Caco-2 (cell line): ENCODE results near the gene VPS52. TPM values are rescaled to one million over a fixed set of nuclear protein-coding genes. Genes with fewer than 3 reads are reported as not detected.

Source experiments
- BruUV-seq: library from RNA; stranded (reverse); fragments of 400-500 nt; replicated peaks from 2 replicates; lab custom pipeline; 2021; lab: Mats Ljungman, UMichigan
- CTCF ChIA-PET: fragments of 300-600 bp; sonication (Branson Sonifier 250); formaldehyde crosslinking; loops from one replicate; lab custom pipeline; 2022; ENCODE audit warnings: antibody characterized with exemption; lab: Charles Lee
- POLR2A ChIA-PET: fragments of 300-600 bp; sonication (Branson Sonifier 250); formaldehyde crosslinking; loops from one replicate; lab custom pipeline; 2022; ENCODE audit warnings: antibody characterized with exemption; lab: Charles Lee
- DNase-seq, 2 experiments: peaks; one replicate each; pipeline versions ENCODE4 v3.0.0 to v3.0.0-alpha.2; 2020 to 2022
- H3K27me3 ChIP-seq: replicated peaks from 2 replicates; pipeline ENCODE4 v1.6.0; 2011; ENCODE audit warnings: low read length; ENCODE audit not compliant: control insufficient read depth, insufficient read depth
- H3K36me3 ChIP-seq: 2 replicates; pipeline ENCODE4 v1.5.1; 2011; ENCODE audit warnings: low read length; ENCODE audit not compliant: control insufficient read depth, insufficient read depth
- H3K4me1 ChIP-seq: fragments of 250-450 bp; sonication (Bioruptor Pico); 2 replicates; pipeline ENCODE4 v1.5.1; 2020; ENCODE audit warnings: mild to moderate bottlenecking
- H3K4me3 ChIP-seq: 2 replicates; pipeline ENCODE4 v1.5.1; 2011; ENCODE audit warnings: low read depth, mild to moderate bottlenecking, control low read depth, low read length
- H3K9me3 ChIP-seq: fragments of 250-450 bp; sonication (Bioruptor Pico); 2 replicates; pipeline ENCODE4 v1.5.1; 2020; ENCODE audit warnings: mild to moderate bottlenecking, moderate library complexity
- H3K27ac Mint-ChIP-seq: one replicate; pipeline ENCODE4 v1.8.0; 2022; ENCODE audit warnings: mixed read lengths; ENCODE audit not compliant: unreplicated experiment
- H3K27me3 Mint-ChIP-seq: one replicate; pipeline ENCODE4 v1.8.0; 2022; ENCODE audit warnings: mixed read lengths; ENCODE audit not compliant: insufficient read depth, unreplicated experiment
- H3K36me3 Mint-ChIP-seq: one replicate; pipeline ENCODE4 v1.8.0; 2022; ENCODE audit warnings: mild to moderate bottlenecking, mixed read lengths; ENCODE audit not compliant: insufficient read depth, unreplicated experiment
- H3K4me1 Mint-ChIP-seq: one replicate; pipeline ENCODE4 v1.8.0; 2022; ENCODE audit warnings: low read depth, mixed read lengths; ENCODE audit not compliant: unreplicated experiment
- H3K4me3 Mint-ChIP-seq: one replicate; pipeline ENCODE4 v1.8.0; 2022; ENCODE audit warnings: mild to moderate bottlenecking, moderate library complexity, mixed read lengths; ENCODE audit not compliant: unreplicated experiment
- H3K9me3 Mint-ChIP-seq: one replicate; pipeline ENCODE4 v1.8.0; 2022; ENCODE audit warnings: mixed read lengths; ENCODE audit not compliant: unreplicated experiment
- intact Hi-C: fragments of 100-400 bp; cut with micrococcal nuclease; formaldehyde crosslinking; loops from one replicate; pipeline ENCODE4 v1.10.0; 2022; ENCODE audit not compliant: unreplicated experiment
- total RNA-seq: library from RNA; stranded (reverse); gene quantifications from 2 replicates; pipeline ENCODE4 v1.2.3, GENCODE V29; 2022
- TF ChIP-seq, protein P1 (sequence below), 2 experiments: fragments of 200-600 bp in 1 of 2; IDR thresholded peaks; 1 replicate in 1 of 2; 2 replicates in 1 of 2; pipeline versions ENCODE4 v1.5.1 to v1.8.0; 2011 to 2022; ENCODE audit warnings: antibody characterized with exemption in 1 of 2, control low read depth in 1 of 2, inconsistent platforms in 1 of 2, low read depth in 1 of 2, low read length in 1 of 2, mild to moderate bottlenecking in 1 of 2, moderate library complexity in 1 of 2; ENCODE audit not compliant: insufficient read depth in 1 of 2, severe bottlenecking in 1 of 2, unreplicated experiment in 1 of 2

Gene VPS52
- total RNA-seq, 1 experiment from 2014 or later, result 55.6 TPM

- Mint-ChIP-seq H3K27me3 (peaks cover 5% of the 10 kb centered on the region), H3K36me3 (peaks cover 63% of the 10 kb centered on the region), H3K4me3 (peak within 1 kb of the TSS; percentile 98), H3K4me1 (peaks cover 34% of the 10 kb centered on the region), H3K27ac (peak within 1 kb of the TSS; percentile 97), H3K9me3 (no peaks in the 10 kb centered on the region)
- Histone ChIP-seq H3K9me3 (no peaks in the 10 kb centered on the region), H3K27me3 (no peaks in the 10 kb centered on the region), H3K4me1 (peaks cover 14% of the 10 kb centered on the region), H3K36me3 (peaks cover 6% of the 10 kb centered on the region; the same call in 1 of the 2 replicates), H3K4me3 (peak within 1 kb of the TSS; percentile 88)
- BruUV-seq, result TSS peak; percentile 97
- POLR2A ChIA-PET, result interaction anchor here (0.5 to 1.9 kb wide), 6 partner anchors 9 to 240 kb away, joined by 3 to 7 read pairs (median 4); partner anchors contain the start of gene BRD2
- CTCF ChIA-PET, result interaction anchor here (0.6 to 2.0 kb wide), 5 partner anchors 9 to 224 kb away, joined by 4 to 15 read pairs (median 5); no protein-coding TSS in a partner anchor
- intact Hi-C loops, result no loop called here
- TF ChIP-seq, protein P1, sequence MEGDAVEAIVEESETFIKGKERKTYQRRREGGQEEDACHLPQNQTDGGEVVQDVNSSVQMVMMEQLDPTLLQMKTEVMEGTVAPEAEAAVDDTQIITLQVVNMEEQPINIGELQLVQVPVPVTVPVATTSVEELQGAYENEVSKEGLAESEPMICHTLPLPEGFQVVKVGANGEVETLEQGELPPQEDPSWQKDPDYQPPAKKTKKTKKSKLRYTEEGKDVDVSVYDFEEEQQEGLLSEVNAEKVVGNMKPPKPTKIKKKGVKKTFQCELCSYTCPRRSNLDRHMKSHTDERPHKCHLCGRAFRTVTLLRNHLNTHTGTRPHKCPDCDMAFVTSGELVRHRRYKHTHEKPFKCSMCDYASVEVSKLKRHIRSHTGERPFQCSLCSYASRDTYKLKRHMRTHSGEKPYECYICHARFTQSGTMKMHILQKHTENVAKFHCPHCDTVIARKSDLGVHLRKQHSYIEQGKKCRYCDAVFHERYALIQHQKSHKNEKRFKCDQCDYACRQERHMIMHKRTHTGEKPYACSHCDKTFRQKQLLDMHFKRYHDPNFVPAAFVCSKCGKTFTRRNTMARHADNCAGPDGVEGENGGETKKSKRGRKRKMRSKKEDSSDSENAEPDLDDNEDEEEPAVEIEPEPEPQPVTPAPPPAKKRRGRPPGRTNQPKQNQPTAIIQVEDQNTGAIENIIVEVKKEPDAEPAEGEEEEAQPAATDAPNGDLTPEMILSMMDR (IDR thresholded peaks at IDR 0.05; ENCODE audit: insufficient read depth in 1 of 2, low read depth in 1 of 2, low read length in 1 of 2, severe bottlenecking in 1 of 2, unreplicated experiment in 1 of 2), result no peak
- DNase-seq, result peak; percentile 68 to 81
These were observed 63.3 kb downstream of the VPS52 start, which contains the start of gene RING1 for GRCh38 chr6:33208091-33208967. TSS of gene RING1 (plus strand) at chr6:33208500. CDS start at chr6:33208823, 323 bp downstream.

GRCh38 chr6:33207552-33208090 is 64.1 kb downstream of the VPS52 start:
- Histone ChIP-seq H3K36me3 (peaks cover 9% of the 10 kb centered on the region; the same call in 1 of the 2 replicates), H3K9me3 (no peaks in the 10 kb centered on the region), H3K4me1 (peaks cover 14% of the 10 kb centered on the region), H3K27me3 (no peaks in the 10 kb centered on the region), H3K4me3 (peak overlapping the region; percentile 88)
- Mint-ChIP-seq H3K36me3 (peaks cover 64% of the 10 kb centered on the region), H3K9me3 (no peaks in the 10 kb centered on the region), H3K27ac (peak overlapping the region; percentile 97), H3K27me3 (peaks cover 1% of the 10 kb centered on the region), H3K4me3 (peak overlapping the region; percentile 98), H3K4me1 (peaks cover 29% of the 10 kb centered on the region)
- TF ChIP-seq, protein P1 (IDR thresholded peaks at IDR 0.05; ENCODE audit: insufficient read depth in 1 of 2, low read depth in 1 of 2, low read length in 1 of 2, severe bottlenecking in 1 of 2, unreplicated experiment in 1 of 2), result no peak
- intact Hi-C loops, result no loop called here
- DNase-seq, result peak; percentile 53 to 54
- no TSS peak for BruUV-seq
- ChIA-PET CTCF (no interaction called here), POLR2A (interaction anchor here (1.3 to 1.9 kb wide), 4 partner anchors 8 to 236 kb away, joined by 3 to 7 read pairs (median 5); no protein-coding TSS in a partner anchor)

DNA sequence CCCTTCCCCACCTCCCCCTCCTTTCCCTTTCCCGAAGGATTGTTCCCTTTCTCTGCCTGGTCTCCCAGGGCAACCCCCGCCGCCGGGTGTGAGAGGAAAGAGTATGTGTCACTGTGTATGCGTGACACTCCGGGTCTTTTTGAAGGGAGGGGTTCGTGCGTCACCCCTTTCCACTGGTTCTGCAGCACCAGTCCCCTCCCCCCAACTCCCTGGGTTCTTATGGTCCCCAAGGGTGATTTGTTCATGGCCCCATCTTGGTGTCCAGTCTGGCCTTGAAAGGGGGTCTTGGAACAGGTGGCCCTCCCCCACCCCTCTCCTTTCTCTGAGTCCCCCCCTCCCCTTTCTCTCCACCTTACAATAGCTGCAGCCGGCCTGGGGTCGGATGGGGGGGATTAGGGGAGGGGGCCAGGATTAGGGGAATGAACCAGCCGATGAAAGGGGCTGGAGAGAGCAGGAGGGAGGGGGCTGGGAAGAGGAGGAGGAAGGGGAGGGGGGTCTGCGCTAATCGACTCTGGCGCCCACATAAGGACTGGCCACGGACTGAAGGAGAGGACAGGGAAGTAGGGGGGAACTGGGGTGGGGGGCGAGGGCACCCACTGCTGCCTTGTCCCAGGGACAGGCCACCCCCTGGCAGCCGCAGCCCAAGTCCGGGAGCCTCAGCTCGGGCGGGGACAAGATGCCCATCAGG is 64.7 kb downstream of the VPS52 start:
- Mint-ChIP-seq H3K9me3 (no peaks in the 10 kb centered on the region), H3K27ac (peak overlapping the region; percentile 90), H3K27me3 (no peaks in the 10 kb centered on the region), H3K4me3 (peak overlapping the region; percentile 98), H3K36me3 (peaks cover 67% of the 10 kb centered on the region), H3K4me1 (peaks cover 29% of the 10 kb centered on the region)
- Histone ChIP-seq H3K4me3 (peak overlapping the region; percentile 88), H3K4me1 (peaks cover 18% of the 10 kb centered on the region), H3K36me3 (peaks cover 14% of the 10 kb centered on the region), H3K9me3 (no peaks in the 10 kb centered on the region), H3K27me3 (no peaks in the 10 kb centered on the region)
- no TSS peak for BruUV-seq
- intact Hi-C loops, result no loop called here
- TF ChIP-seq, protein P1 (IDR thresholded peaks at IDR 0.05; ENCODE audit: insufficient read depth in 1 of 2, low read depth in 1 of 2, low read length in 1 of 2, severe bottlenecking in 1 of 2, unreplicated experiment in 1 of 2), result no peak
- ChIA-PET CTCF (no interaction called here), POLR2A (interaction anchor here (1.3 kb wide), 1 partner anchor 41 kb away, joined by 3 read pairs; no protein-coding TSS in a partner anchor)
- DNase-seq, result no peak
